HG03159 (cell line): Measurements from ENCODE around the gene ATOX1.

Experiments used
- ATAC-seq: cut with Tn5 transposase; IDR thresholded peaks from one replicate; pipeline ENCODE4 v1.9.1; 2021; ENCODE audit warnings: mild to moderate bottlenecking, moderate library complexity; ENCODE audit not compliant: unreplicated experiment

ATOX1 gene

GRCh38 chr5:151770383-151771258 is 12.2 kb upstream of the ATOX1 start:
- ATAC-seq = peak; percentile 31

GRCh38 chr5:151766975-151767374 is 8.5 kb upstream of the ATOX1 start:
- no peak for ATAC-seq

GRCh38 chr5:151764801-151765200 is 6.4 kb upstream of the ATOX1 start:
- ATAC-seq = no peak

GRCh38 chr5:151758141-151758429 is 346 bp downstream of the ATOX1 start:
- ATAC-seq = peak; percentile 19

GRCh38 chr5:151757233-151758140 is 944 bp downstream of the ATOX1 start:
- peak; percentile 22 for ATAC-seq

GRCh38 chr5:151755383-151755782 is 3.0 kb downstream of the ATOX1 start:
- ATAC-seq = no peak

- no peak for ATAC-seq
These were observed 6.8 kb downstream of the ATOX1 start for GRCh38 chr5:151751593-151751992.

- no peak for ATAC-seq
These were observed 7.3 kb downstream of the ATOX1 start for GRCh38 chr5:151751091-151751490.

- ATAC-seq = no peak
These were observed 8.3 kb downstream of the ATOX1 start for GRCh38 chr5:151750121-151750520.

- ATAC-seq = peak; percentile 43
These were observed 13.2 kb downstream of the ATOX1 start for GRCh38 chr5:151745071-151745705.

GRCh38 chr5:151743530-151743929 is 14.9 kb downstream of the ATOX1 start:
- no peak for ATAC-seq

- ATAC-seq = no peak
These were observed 15.5 kb downstream of the ATOX1 start for GRCh38 chr5:151742870-151743294.

- no peak for ATAC-seq
These were observed 16.6 kb downstream of the ATOX1 start for GRCh38 chr5:151741678-151742423.

- peak; percentile 5 for ATAC-seq
These were observed 17.5 kb downstream of the ATOX1 start for GRCh38 chr5:151740958-151741373.

- peak; percentile 72 for ATAC-seq
These were observed 18.0 kb downstream of the ATOX1 start for GRCh38 chr5:151740336-151740942.

- no peak for ATAC-seq
These were observed 18.5 kb downstream of the ATOX1 start for GRCh38 chr5:151739939-151740335.

GRCh38 chr5:151739395-151739794 is 19.0 kb downstream of the ATOX1 start:
- no peak for ATAC-seq

- ATAC-seq = no peak
These were observed 20.1 kb downstream of the ATOX1 start for GRCh38 chr5:151738125-151738848.

- ATAC-seq = no peak
These were observed 21.0 kb downstream of the ATOX1 start for GRCh38 chr5:151737431-151737830.

GRCh38 chr5:151735646-151736045 is 22.8 kb downstream of the ATOX1 start:
- ATAC-seq = no peak
